DOHH2 (cell line): Measurements from ENCODE around the gene ENO4.

Source experiments
- EZH2phosphoT487 ChIP-seq: fragments of 200-600 bp; sonication (generic); IDR thresholded peaks from 2 replicates; pipeline ENCODE4 v1.6.1; 2017; ENCODE audit warnings: borderline replicate concordance, mild to moderate bottlenecking, antibody characterized with exemption, low read length, moderate library complexity, mixed read lengths
- TF ChIP-seq, protein P1 (sequence below): fragments of 200-600 bp; sonication (generic); IDR thresholded peaks from one replicate; pipeline ENCODE4 v1.5.1; 2014; ENCODE audit warnings: antibody characterized with exemption, mild to moderate bottlenecking, low read depth, low read length; ENCODE audit not compliant: poor library complexity, severe bottlenecking

DNA sequence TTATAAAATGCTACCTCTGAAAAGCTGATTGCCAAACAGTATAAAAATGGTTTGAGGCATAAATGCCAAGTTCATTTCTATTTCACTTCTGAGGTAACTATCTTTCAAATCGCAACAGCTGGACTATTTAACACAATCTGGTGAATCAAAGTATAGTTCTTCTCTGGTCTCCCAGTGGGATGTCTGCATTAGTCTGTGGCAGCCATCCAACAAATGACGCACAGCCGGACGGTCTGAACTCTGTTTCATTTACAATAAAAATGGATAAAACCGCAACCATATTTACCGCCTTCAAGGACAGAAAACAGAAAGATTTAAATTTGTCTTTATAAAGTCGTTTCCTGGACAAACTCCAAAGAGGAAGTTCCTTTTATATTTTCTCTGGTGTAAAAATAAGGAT is 41.9 kb downstream of the ENO4 start:
- TF ChIP-seq, protein P1, sequence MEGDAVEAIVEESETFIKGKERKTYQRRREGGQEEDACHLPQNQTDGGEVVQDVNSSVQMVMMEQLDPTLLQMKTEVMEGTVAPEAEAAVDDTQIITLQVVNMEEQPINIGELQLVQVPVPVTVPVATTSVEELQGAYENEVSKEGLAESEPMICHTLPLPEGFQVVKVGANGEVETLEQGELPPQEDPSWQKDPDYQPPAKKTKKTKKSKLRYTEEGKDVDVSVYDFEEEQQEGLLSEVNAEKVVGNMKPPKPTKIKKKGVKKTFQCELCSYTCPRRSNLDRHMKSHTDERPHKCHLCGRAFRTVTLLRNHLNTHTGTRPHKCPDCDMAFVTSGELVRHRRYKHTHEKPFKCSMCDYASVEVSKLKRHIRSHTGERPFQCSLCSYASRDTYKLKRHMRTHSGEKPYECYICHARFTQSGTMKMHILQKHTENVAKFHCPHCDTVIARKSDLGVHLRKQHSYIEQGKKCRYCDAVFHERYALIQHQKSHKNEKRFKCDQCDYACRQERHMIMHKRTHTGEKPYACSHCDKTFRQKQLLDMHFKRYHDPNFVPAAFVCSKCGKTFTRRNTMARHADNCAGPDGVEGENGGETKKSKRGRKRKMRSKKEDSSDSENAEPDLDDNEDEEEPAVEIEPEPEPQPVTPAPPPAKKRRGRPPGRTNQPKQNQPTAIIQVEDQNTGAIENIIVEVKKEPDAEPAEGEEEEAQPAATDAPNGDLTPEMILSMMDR: no peak
- TF ChIP-seq EZH2phosphoT487: no peak
